Measurements from ENCODE around the gene CHURC1. TPM values are rescaled to one million over a fixed set of nuclear protein-coding genes. Genes with fewer than 3 reads are reported as not detected.

CHURC1 gene
- total and polyA plus RNA-seq, 2 donors from 2014 or later: 41.0 to 70.4 TPM

DNA sequence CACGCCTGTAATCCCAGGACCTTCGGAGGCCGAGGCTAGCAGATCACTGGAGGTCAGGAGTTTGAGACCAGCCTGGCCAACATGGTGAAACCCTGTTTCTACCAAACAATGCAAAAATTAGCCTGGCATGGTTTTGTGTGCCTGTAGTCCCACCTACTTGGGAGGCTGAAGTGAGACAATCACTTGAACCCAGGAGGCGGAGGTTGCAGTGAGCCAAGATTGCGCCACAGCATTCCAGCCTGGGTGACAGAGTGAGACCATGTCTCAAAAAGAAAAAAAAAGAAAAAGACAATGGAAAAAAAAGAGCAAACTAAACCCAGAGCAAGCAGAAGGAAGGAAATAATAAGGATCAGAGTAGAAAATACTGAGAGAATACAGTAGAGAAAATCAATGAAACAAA lies 5.4 kb downstream of the CHURC1 start:
- no peaks in the 10 kb centered on the region for H3K9me3 ChIP-seq (ENCODE audit: control insufficient read depth in 2 of 3, insufficient read depth in 1 of 3, low read length in 3 of 3)
- no peak for FAIRE-seq
- no peak overlapping the region for H3K27ac ChIP-seq (ENCODE audit: low read depth in 2 of 2, low read length in 2 of 2)
- H3K4me1 ChIP-seq (ENCODE audit: control insufficient read depth in 2 of 3, insufficient read depth in 2 of 3, low read depth in 1 of 3, low read length in 3 of 3): peaks cover 0 to 16% (median 9%) of the 10 kb centered on the region in 3 donors
- peaks cover 0 to 3% (median under 1%) of the 10 kb centered on the region in 3 donors for H3K36me3 ChIP-seq (ENCODE audit: control insufficient read depth in 2 of 3, insufficient read depth in 3 of 3, low read length in 3 of 3)
- H3K27me3 ChIP-seq (ENCODE audit: control insufficient read depth, insufficient read depth, low read length): no peaks in the 10 kb centered on the region
- intact Hi-C loops (cut with DNase I): no loop called here
- TF ChIP-seq, protein P1, sequence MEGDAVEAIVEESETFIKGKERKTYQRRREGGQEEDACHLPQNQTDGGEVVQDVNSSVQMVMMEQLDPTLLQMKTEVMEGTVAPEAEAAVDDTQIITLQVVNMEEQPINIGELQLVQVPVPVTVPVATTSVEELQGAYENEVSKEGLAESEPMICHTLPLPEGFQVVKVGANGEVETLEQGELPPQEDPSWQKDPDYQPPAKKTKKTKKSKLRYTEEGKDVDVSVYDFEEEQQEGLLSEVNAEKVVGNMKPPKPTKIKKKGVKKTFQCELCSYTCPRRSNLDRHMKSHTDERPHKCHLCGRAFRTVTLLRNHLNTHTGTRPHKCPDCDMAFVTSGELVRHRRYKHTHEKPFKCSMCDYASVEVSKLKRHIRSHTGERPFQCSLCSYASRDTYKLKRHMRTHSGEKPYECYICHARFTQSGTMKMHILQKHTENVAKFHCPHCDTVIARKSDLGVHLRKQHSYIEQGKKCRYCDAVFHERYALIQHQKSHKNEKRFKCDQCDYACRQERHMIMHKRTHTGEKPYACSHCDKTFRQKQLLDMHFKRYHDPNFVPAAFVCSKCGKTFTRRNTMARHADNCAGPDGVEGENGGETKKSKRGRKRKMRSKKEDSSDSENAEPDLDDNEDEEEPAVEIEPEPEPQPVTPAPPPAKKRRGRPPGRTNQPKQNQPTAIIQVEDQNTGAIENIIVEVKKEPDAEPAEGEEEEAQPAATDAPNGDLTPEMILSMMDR (IDR thresholded peaks at IDR 0.05; ENCODE audit: borderline replicate concordance, extremely low read depth, insufficient read depth): no peak
- no peak for DNase-seq
- no peak overlapping the region for H3K4me3 ChIP-seq (ENCODE audit: low read length in 3 of 3)
- H3K9ac ChIP-seq (ENCODE audit: low read length in 3 of 3): no peak overlapping the region

DNA sequence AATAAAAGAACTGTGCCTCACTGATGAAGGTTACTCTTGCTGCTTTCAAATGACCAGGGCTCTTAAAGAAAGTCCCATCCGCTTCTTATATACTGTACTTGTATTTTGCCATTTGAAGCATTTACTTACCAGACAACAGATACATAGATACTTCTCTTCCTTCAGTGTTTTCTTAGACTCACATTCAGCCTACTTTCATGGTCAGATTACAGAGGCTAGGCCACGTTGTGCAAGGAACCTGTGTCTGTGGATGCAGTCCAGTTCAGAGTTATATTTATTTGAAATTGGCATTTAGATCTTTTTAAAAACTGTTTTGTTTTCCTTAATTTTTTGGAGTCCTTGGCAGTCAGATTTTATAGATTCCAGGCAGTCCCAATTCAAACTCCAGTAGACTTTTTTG lies 6.2 kb downstream of the CHURC1 start:
- peaks cover 0 to 7% (median 6%) of the 10 kb centered on the region in 3 donors for H3K36me3 ChIP-seq (ENCODE audit: control insufficient read depth in 2 of 3, insufficient read depth in 3 of 3, low read length in 3 of 3)
- no peaks in the 10 kb centered on the region for H3K27me3 ChIP-seq (ENCODE audit: control insufficient read depth, insufficient read depth, low read length)
- DNase-seq (no peak), FAIRE-seq (no peak)
- H3K9ac ChIP-seq (ENCODE audit: low read length in 3 of 3): no peak overlapping the region
- H3K27ac ChIP-seq (ENCODE audit: low read depth in 2 of 2, low read length in 2 of 2): no peak overlapping the region
- intact Hi-C loops (cut with DNase I): no loop called here
- no peak overlapping the region for H3K4me3 ChIP-seq (ENCODE audit: low read length in 3 of 3)
- TF ChIP-seq, protein P1 (IDR thresholded peaks at IDR 0.05; ENCODE audit: borderline replicate concordance, extremely low read depth, insufficient read depth): no peak
- no peaks in the 10 kb centered on the region for H3K9me3 ChIP-seq (ENCODE audit: control insufficient read depth in 2 of 3, insufficient read depth in 1 of 3, low read length in 3 of 3)
- H3K4me1 ChIP-seq (ENCODE audit: control insufficient read depth in 2 of 3, insufficient read depth in 2 of 3, low read depth in 1 of 3, low read length in 3 of 3): peaks cover 0 to 10% (median 4%) of the 10 kb centered on the region in 3 donors

DNA sequence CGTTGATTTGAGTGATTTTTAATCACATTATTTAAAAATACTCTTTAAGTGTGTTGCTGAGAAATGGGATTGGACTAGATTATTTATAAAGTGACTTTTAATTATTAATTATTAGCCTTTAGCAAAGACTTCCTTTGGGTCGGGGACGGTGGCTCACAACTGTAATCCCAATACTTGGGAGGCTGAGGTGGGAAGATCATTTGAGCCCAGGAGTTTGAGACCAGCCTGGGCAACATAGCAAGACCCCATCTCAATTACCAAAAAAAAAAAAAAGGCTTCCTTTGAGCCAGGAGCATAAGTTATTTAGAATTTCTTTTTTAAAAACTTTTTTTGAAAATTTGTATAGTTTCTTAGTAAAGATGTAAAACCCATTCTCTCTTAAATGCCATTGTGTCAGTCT lies 8.8 kb downstream of the CHURC1 start:
- H3K4me1 ChIP-seq (ENCODE audit: control insufficient read depth in 2 of 3, insufficient read depth in 2 of 3, low read depth in 1 of 3, low read length in 3 of 3): peaks cover 0 to 4% (median 0%) of the 10 kb centered on the region in 3 donors
- H3K4me3 ChIP-seq (ENCODE audit: low read length in 3 of 3): no peak overlapping the region
- no peaks in the 10 kb centered on the region for H3K27me3 ChIP-seq (ENCODE audit: control insufficient read depth, insufficient read depth, low read length)
- no peaks in the 10 kb centered on the region for H3K9me3 ChIP-seq (ENCODE audit: control insufficient read depth in 2 of 3, insufficient read depth in 1 of 3, low read length in 3 of 3)
- TF ChIP-seq, protein P1 (IDR thresholded peaks at IDR 0.05; ENCODE audit: borderline replicate concordance, extremely low read depth, insufficient read depth): no peak
- DNase-seq (no peak), FAIRE-seq (no peak)
- no peak overlapping the region for H3K9ac ChIP-seq (ENCODE audit: low read length in 3 of 3)
- H3K36me3 ChIP-seq (ENCODE audit: control insufficient read depth in 2 of 3, insufficient read depth in 3 of 3, low read length in 3 of 3): peaks cover 0 to 22% (median 18%) of the 10 kb centered on the region in 3 donors
- no peak overlapping the region for H3K27ac ChIP-seq (ENCODE audit: low read depth in 2 of 2, low read length in 2 of 2)
- intact Hi-C loops (cut with DNase I): no loop called here

DNA sequence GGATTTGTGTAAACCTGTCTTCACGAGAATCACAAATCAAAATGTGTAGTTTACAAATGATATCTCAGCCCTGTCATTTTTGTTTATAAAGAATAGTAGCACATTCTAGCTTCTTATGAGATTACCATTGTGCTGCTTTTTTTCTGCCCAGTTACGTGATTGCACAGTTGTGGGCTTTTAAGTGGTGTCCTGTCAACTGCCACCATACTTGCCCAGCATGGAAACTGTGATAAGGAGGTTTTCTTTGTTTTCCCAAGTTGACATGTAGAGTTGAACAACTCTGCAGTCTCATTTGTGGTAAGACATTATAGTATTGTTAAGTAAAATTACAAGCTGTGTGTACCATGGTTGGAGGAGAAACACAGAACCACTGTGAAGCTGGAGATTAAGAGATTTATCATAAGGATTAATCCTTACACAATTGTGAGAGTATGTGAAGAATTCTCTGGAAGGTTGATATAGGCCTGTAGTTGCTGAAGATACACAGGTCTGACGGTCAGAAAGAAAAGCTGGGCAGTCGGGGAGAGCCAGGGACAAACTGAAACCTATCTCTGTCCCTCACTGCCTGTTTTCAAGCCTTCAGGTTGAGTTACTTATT lies 12.2 kb downstream of the CHURC1 start:
- intact Hi-C loops (cut with DNase I): no loop called here
- no peak overlapping the region for H3K9ac ChIP-seq (ENCODE audit: low read length in 3 of 3)
- no peaks in the 10 kb centered on the region for H3K9me3 ChIP-seq (ENCODE audit: control insufficient read depth in 2 of 3, insufficient read depth in 1 of 3, low read length in 3 of 3)
- no peak for FAIRE-seq
- H3K36me3 ChIP-seq (ENCODE audit: control insufficient read depth in 2 of 3, insufficient read depth in 3 of 3, low read length in 3 of 3): peaks cover 4 to 27% (median 22%) of the 10 kb centered on the region in 3 donors
- no peak overlapping the region for H3K27ac ChIP-seq (ENCODE audit: low read depth in 2 of 2, low read length in 2 of 2)
- no peaks in the 10 kb centered on the region for H3K4me1 ChIP-seq (ENCODE audit: control insufficient read depth in 2 of 3, insufficient read depth in 2 of 3, low read depth in 1 of 3, low read length in 3 of 3)
- H3K27me3 ChIP-seq (ENCODE audit: control insufficient read depth, insufficient read depth, low read length): no peaks in the 10 kb centered on the region
- DNase-seq: no peak
- TF ChIP-seq, protein P1 (IDR thresholded peaks at IDR 0.05; ENCODE audit: borderline replicate concordance, extremely low read depth, insufficient read depth): no peak
- H3K4me3 ChIP-seq (ENCODE audit: low read length in 3 of 3): no peak overlapping the region

All from kidney (tissue), 14 donors.